WTC11 (cell line): Measurements from ENCODE around the gene ING2. TPM values are rescaled to one million over a fixed set of nuclear protein-coding genes. Genes with fewer than 3 reads are reported as not detected.

ENCODE experiments used
- ATAC-seq: fragments of 200-7000 bp; cut with Tn5 transposase; 2 replicates; pipeline ENCODE4 v1.10.0; 2021; ENCODE audit warnings: mild to moderate bottlenecking, moderate library complexity
- CTCF ChIA-PET: fragments of 300-600 bp; sonication (Branson Sonifier 250); formaldehyde crosslinking; loops from one replicate; lab custom pipeline; 2021; ENCODE audit warnings: antibody characterized with exemption; lab: Charles Lee
- POLR2A ChIA-PET: fragments of 350-600 bp; sonication (Branson Sonifier 250); formaldehyde crosslinking; loops from one replicate; lab custom pipeline; 2021; ENCODE audit warnings: antibody characterized with exemption; lab: Charles Lee
- DNase-seq: peaks from one replicate; pipeline ENCODE4 v3.0.0; 2021; ENCODE audit warnings: low spot score
- H3K27ac Mint-ChIP-seq: 2 replicates; pipeline ENCODE4 v1.8.0; 2021; ENCODE audit warnings: mixed read lengths
- H3K27me3 Mint-ChIP-seq: 2 replicates; pipeline ENCODE4 v1.8.0; 2021; ENCODE audit warnings: low read depth, mild to moderate bottlenecking, moderate library complexity, mixed read lengths
- H3K36me3 Mint-ChIP-seq: 2 replicates; pipeline ENCODE4 v1.8.0; 2021; ENCODE audit warnings: mixed read lengths
- H3K4me1 Mint-ChIP-seq: 2 replicates; pipeline ENCODE4 v1.8.0; 2022; ENCODE audit warnings: mixed read lengths
- H3K4me3 Mint-ChIP-seq: 2 replicates; pipeline ENCODE4 v1.8.0; 2021; ENCODE audit warnings: mild to moderate bottlenecking, moderate library complexity, mixed read lengths
- H3K9me3 Mint-ChIP-seq: 2 replicates; pipeline ENCODE4 v1.8.0; 2021; ENCODE audit warnings: mixed read lengths
- ATF1 ChIP-seq: sonication (generic); formaldehyde crosslinking; IDR thresholded peaks from 2 replicates; pipeline ENCODE4 v1.8.1; 2023; ENCODE audit warnings: mild to moderate bottlenecking, moderate library complexity, missing genetic modification reagents
- CBFB ChIP-seq: sonication (generic); formaldehyde crosslinking; IDR thresholded peaks from 2 replicates; pipeline ENCODE4 v1.8.1; 2022; ENCODE audit warnings: mild to moderate bottlenecking, low read depth, missing genetic modification reagents
- FOXJ3 ChIP-seq: sonication (generic); formaldehyde crosslinking; IDR thresholded peaks from 2 replicates; pipeline ENCODE4 v1.9.0; 2021; ENCODE audit warnings: missing genetic modification reagents, mild to moderate bottlenecking, borderline replicate concordance
- HMGA2 ChIP-seq: fragments of 250-450 bp; sonication (Bioruptor Pico); IDR thresholded peaks from 2 replicates; pipeline ENCODE4 v1.4.0; 2021; ENCODE audit warnings: mild to moderate bottlenecking, moderate library complexity
- NR3C1 ChIP-seq: sonication (generic); formaldehyde crosslinking; conservative IDR thresholded peaks from 2 replicates; pipeline ENCODE4 v1.8.1; 2023; ENCODE audit warnings: low read depth, mild to moderate bottlenecking, missing genetic modification reagents
- TEAD4 ChIP-seq: sonication (generic); formaldehyde crosslinking; IDR thresholded peaks from 2 replicates; pipeline ENCODE4 v1.8.0; 2022; ENCODE audit warnings: mild to moderate bottlenecking, missing genetic modification reagents
- ZNF219 ChIP-seq: sonication (generic); formaldehyde crosslinking; IDR thresholded peaks from 2 replicates; pipeline ENCODE4 v1.8.0; 2023; ENCODE audit warnings: missing genetic modification reagents, mild to moderate bottlenecking, borderline replicate concordance
- ZNF416 ChIP-seq: fragments of 250-450 bp; sonication (Bioruptor Pico); IDR thresholded peaks from 2 replicates; pipeline ENCODE4 v1.9.0; 2021; ENCODE audit warnings: mild to moderate bottlenecking, inconsistent platforms
- total RNA-seq: library from RNA; stranded (reverse); gene quantifications from 3 replicates; pipeline ENCODE4 v1.2.3, GENCODE V29; 2021
- TF ChIP-seq, protein P1 (sequence below): fragments of 250-450 bp; sonication (Bioruptor Pico); IDR thresholded peaks from 2 replicates; pipeline ENCODE4 v1.8.0; 2021; ENCODE audit warnings: mild to moderate bottlenecking
- TF ChIP-seq, protein P2 (sequence below): fragments of 250-450 bp; sonication (Bioruptor Pico); IDR thresholded peaks from 2 replicates; pipeline ENCODE4 v2.1.2; 2022; ENCODE audit warnings: mild to moderate bottlenecking, moderate library complexity
- TF ChIP-seq, protein P3 (sequence below): sonication (generic); formaldehyde crosslinking; conservative IDR thresholded peaks from 2 replicates; pipeline ENCODE4 v1.8.1; 2023; ENCODE audit warnings: mild to moderate bottlenecking, low read depth, missing genetic modification reagents, moderate library complexity
- TF ChIP-seq, protein P4 (sequence below): sonication (generic); formaldehyde crosslinking; IDR thresholded peaks from 2 replicates; pipeline ENCODE4 v1.8.1; 2023; ENCODE audit warnings: mild to moderate bottlenecking, missing genetic modification reagents
- TF ChIP-seq, protein P5 (sequence below): sonication (generic); formaldehyde crosslinking; IDR thresholded peaks from 2 replicates; pipeline ENCODE4 v1.8.1; 2023; ENCODE audit warnings: mild to moderate bottlenecking, missing genetic modification reagents
- TF ChIP-seq, protein P6 (sequence below): sonication (generic); formaldehyde crosslinking; IDR thresholded peaks from 2 replicates; pipeline ENCODE4 v1.8.1; 2022; ENCODE audit warnings: missing genetic modification reagents, borderline replicate concordance
- TF ChIP-seq, protein P7 (sequence below): fragments of 250-450 bp; sonication (Bioruptor Pico); IDR thresholded peaks from 2 replicates; pipeline ENCODE4 v1.9.0; 2021; ENCODE audit warnings: mild to moderate bottlenecking, borderline replicate concordance
- TF ChIP-seq, protein P8 (sequence below): fragments of 200-600 bp; IDR thresholded peaks from 2 replicates; pipeline ENCODE4 v1.8.0; 2022; ENCODE audit warnings: antibody characterized with exemption

Gene ING2
- total RNA-seq, 1 experiment from 2014 or later, result 12.0 TPM

DNA sequence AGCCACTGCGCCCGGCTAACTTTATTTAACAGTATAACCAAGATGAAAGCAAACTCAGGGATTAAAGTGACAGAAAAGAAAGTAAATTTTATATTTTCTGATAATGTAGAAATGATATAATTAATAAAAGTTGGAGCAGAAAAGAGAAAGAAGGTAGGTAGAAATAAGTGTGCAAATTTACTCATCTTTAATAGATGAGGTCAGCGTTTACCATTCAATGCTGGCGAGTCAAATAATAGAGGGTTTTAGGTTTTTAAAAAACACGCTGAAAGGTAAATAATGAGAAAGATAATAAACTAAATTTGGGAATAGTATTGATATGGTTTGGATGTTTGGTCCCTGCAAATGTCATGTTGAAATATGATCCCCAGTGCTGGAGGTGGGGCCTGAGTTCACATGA is 46.9 kb upstream of the ING2 start:
- Mint-ChIP-seq H3K4me3 (no peak overlapping the region), H3K9me3 (peaks cover 9% of the 10 kb centered on the region), H3K36me3 (no peaks in the 10 kb centered on the region; the same call in 1 of the 2 replicates), H3K4me1 (no peaks in the 10 kb centered on the region), H3K27me3 (no peaks in the 10 kb centered on the region), H3K27ac (no peak overlapping the region)
- POLR2A ChIA-PET, result no interaction called here
- DNase-seq (no peak), ATAC-seq (no peak)
- CTCF ChIA-PET, result no interaction called here
- TF ChIP-seq, protein P1, sequence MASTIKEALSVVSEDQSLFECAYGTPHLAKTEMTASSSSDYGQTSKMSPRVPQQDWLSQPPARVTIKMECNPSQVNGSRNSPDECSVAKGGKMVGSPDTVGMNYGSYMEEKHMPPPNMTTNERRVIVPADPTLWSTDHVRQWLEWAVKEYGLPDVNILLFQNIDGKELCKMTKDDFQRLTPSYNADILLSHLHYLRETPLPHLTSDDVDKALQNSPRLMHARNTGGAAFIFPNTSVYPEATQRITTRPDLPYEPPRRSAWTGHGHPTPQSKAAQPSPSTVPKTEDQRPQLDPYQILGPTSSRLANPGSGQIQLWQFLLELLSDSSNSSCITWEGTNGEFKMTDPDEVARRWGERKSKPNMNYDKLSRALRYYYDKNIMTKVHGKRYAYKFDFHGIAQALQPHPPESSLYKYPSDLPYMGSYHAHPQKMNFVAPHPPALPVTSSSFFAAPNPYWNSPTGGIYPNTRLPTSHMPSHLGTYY, result no peak
- TF ChIP-seq, protein P2, sequence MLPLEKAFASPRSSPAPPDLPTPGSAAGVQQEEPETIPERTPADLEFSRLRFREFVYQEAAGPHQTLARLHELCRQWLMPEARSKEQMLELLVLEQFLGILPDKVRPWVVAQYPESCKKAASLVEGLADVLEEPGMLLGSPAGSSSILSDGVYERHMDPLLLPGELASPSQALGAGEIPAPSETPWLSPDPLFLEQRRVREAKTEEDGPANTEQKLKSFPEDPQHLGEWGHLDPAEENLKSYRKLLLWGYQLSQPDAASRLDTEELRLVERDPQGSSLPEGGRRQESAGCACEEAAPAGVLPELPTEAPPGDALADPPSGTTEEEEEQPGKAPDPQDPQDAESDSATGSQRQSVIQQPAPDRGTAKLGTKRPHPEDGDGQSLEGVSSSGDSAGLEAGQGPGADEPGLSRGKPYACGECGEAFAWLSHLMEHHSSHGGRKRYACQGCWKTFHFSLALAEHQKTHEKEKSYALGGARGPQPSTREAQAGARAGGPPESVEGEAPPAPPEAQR (CRISPR knock-in tag), result no peak
- TF ChIP-seq, protein P3, sequence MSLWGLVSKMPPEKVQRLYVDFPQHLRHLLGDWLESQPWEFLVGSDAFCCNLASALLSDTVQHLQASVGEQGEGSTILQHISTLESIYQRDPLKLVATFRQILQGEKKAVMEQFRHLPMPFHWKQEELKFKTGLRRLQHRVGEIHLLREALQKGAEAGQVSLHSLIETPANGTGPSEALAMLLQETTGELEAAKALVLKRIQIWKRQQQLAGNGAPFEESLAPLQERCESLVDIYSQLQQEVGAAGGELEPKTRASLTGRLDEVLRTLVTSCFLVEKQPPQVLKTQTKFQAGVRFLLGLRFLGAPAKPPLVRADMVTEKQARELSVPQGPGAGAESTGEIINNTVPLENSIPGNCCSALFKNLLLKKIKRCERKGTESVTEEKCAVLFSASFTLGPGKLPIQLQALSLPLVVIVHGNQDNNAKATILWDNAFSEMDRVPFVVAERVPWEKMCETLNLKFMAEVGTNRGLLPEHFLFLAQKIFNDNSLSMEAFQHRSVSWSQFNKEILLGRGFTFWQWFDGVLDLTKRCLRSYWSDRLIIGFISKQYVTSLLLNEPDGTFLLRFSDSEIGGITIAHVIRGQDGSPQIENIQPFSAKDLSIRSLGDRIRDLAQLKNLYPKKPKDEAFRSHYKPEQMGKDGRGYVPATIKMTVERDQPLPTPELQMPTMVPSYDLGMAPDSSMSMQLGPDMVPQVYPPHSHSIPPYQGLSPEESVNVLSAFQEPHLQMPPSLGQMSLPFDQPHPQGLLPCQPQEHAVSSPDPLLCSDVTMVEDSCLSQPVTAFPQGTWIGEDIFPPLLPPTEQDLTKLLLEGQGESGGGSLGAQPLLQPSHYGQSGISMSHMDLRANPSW (CRISPR knock-in tag), result no peak
- TF ChIP-seq HMGA2 (no peak), ATF1 (CRISPR knock-in tag) (no peak), FOXJ3 (no peak), NR3C1 (CRISPR knock-in tag) (no peak), ZNF416 (CRISPR knock-in tag) (no peak), ZNF219 (CRISPR knock-in tag) (no peak), CBFB (CRISPR knock-in tag) (no peak), TEAD4 (CRISPR knock-in tag) (no peak)
- TF ChIP-seq, protein P4, sequence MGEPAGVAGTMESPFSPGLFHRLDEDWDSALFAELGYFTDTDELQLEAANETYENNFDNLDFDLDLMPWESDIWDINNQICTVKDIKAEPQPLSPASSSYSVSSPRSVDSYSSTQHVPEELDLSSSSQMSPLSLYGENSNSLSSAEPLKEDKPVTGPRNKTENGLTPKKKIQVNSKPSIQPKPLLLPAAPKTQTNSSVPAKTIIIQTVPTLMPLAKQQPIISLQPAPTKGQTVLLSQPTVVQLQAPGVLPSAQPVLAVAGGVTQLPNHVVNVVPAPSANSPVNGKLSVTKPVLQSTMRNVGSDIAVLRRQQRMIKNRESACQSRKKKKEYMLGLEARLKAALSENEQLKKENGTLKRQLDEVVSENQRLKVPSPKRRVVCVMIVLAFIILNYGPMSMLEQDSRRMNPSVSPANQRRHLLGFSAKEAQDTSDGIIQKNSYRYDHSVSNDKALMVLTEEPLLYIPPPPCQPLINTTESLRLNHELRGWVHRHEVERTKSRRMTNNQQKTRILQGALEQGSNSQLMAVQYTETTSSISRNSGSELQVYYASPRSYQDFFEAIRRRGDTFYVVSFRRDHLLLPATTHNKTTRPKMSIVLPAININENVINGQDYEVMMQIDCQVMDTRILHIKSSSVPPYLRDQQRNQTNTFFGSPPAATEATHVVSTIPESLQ (CRISPR knock-in tag), result no peak
- TF ChIP-seq, protein P5, sequence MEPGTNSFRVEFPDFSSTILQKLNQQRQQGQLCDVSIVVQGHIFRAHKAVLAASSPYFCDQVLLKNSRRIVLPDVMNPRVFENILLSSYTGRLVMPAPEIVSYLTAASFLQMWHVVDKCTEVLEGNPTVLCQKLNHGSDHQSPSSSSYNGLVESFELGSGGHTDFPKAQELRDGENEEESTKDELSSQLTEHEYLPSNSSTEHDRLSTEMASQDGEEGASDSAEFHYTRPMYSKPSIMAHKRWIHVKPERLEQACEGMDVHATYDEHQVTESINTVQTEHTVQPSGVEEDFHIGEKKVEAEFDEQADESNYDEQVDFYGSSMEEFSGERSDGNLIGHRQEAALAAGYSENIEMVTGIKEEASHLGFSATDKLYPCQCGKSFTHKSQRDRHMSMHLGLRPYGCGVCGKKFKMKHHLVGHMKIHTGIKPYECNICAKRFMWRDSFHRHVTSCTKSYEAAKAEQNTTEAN (CRISPR knock-in tag), result no peak
- TF ChIP-seq, protein P6, sequence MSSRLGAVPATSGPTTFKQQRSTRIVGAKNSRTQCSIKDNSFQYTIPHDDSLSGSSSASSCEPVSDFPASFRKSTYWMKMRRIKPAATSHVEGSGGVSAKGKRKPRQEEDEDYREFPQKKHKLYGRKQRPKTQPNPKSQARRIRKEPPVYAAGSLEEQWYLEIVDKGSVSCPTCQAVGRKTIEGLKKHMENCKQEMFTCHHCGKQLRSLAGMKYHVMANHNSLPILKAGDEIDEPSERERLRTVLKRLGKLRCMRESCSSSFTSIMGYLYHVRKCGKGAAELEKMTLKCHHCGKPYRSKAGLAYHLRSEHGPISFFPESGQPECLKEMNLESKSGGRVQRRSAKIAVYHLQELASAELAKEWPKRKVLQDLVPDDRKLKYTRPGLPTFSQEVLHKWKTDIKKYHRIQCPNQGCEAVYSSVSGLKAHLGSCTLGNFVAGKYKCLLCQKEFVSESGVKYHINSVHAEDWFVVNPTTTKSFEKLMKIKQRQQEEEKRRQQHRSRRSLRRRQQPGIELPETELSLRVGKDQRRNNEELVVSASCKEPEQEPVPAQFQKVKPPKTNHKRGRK (CRISPR knock-in tag), result no peak
- TF ChIP-seq, protein P7, sequence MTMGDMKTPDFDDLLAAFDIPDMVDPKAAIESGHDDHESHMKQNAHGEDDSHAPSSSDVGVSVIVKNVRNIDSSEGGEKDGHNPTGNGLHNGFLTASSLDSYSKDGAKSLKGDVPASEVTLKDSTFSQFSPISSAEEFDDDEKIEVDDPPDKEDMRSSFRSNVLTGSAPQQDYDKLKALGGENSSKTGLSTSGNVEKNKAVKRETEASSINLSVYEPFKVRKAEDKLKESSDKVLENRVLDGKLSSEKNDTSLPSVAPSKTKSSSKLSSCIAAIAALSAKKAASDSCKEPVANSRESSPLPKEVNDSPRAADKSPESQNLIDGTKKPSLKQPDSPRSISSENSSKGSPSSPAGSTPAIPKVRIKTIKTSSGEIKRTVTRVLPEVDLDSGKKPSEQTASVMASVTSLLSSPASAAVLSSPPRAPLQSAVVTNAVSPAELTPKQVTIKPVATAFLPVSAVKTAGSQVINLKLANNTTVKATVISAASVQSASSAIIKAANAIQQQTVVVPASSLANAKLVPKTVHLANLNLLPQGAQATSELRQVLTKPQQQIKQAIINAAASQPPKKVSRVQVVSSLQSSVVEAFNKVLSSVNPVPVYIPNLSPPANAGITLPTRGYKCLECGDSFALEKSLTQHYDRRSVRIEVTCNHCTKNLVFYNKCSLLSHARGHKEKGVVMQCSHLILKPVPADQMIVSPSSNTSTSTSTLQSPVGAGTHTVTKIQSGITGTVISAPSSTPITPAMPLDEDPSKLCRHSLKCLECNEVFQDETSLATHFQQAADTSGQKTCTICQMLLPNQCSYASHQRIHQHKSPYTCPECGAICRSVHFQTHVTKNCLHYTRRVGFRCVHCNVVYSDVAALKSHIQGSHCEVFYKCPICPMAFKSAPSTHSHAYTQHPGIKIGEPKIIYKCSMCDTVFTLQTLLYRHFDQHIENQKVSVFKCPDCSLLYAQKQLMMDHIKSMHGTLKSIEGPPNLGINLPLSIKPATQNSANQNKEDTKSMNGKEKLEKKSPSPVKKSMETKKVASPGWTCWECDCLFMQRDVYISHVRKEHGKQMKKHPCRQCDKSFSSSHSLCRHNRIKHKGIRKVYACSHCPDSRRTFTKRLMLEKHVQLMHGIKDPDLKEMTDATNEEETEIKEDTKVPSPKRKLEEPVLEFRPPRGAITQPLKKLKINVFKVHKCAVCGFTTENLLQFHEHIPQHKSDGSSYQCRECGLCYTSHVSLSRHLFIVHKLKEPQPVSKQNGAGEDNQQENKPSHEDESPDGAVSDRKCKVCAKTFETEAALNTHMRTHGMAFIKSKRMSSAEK (CRISPR knock-in tag), result no peak
- TF ChIP-seq, protein P8, sequence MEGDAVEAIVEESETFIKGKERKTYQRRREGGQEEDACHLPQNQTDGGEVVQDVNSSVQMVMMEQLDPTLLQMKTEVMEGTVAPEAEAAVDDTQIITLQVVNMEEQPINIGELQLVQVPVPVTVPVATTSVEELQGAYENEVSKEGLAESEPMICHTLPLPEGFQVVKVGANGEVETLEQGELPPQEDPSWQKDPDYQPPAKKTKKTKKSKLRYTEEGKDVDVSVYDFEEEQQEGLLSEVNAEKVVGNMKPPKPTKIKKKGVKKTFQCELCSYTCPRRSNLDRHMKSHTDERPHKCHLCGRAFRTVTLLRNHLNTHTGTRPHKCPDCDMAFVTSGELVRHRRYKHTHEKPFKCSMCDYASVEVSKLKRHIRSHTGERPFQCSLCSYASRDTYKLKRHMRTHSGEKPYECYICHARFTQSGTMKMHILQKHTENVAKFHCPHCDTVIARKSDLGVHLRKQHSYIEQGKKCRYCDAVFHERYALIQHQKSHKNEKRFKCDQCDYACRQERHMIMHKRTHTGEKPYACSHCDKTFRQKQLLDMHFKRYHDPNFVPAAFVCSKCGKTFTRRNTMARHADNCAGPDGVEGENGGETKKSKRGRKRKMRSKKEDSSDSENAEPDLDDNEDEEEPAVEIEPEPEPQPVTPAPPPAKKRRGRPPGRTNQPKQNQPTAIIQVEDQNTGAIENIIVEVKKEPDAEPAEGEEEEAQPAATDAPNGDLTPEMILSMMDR, result no peak
